K562 (cell line): Measurements from ENCODE around the gene RPS19. TPM values are rescaled to one million over a fixed set of nuclear protein-coding genes. Genes with fewer than 3 reads are reported as not detected.
A peak's percentile ranks its signal among the peaks of the same experiment; 100 is the strongest.

Experiments
- BCLAF1 ChIP-seq, 2 experiments: fragments of 450-650 bp in 1 of 2; IDR thresholded peaks; 2 replicates each; pipeline ENCODE4 v1.6.1; 2011 to 2017; ENCODE audit warnings: low read depth in 2 of 2, antibody characterized with exemption in 1 of 2, borderline replicate concordance in 1 of 2, low read length in 1 of 2, mild to moderate bottlenecking in 1 of 2, mixed read lengths in 1 of 2; ENCODE audit not compliant: control insufficient read depth in 1 of 2
- BDP1 ChIP-seq: IDR thresholded peaks from 3 replicates; pipeline ENCODE4 v1.6.1; 2011; ENCODE audit not compliant: insufficient read length, insufficient read depth
- DACH1 ChIP-seq: fragments of 450-650 bp; IDR thresholded peaks from 2 replicates; pipeline ENCODE4 v1.6.1; 2018; ENCODE audit not compliant: partially characterized antibody
- DLX4 ChIP-seq: fragments of 250-450 bp; sonication (Bioruptor Pico); IDR thresholded peaks from 2 replicates; pipeline ENCODE4 v1.6.1; 2021; ENCODE audit warnings: mild to moderate bottlenecking
- ELF1 ChIP-seq: fragments of 200-800 bp; sonication (Bioruptor generic); IDR thresholded peaks from 2 replicates; pipeline ENCODE4 v1.6.1; 2016; ENCODE audit warnings: missing genetic modification characterization, missing compliant biosample characterization
- ELK3 ChIP-seq: fragments of 450-650 bp; formaldehyde crosslinking; IDR thresholded peaks from 2 replicates; pipeline ENCODE4 v1.4.0; 2020; ENCODE audit warnings: mild to moderate bottlenecking
- FOSL1 ChIP-seq: fragments of 200-800 bp; sonication (Bioruptor generic); conservative IDR thresholded peaks from 2 replicates; pipeline ENCODE4 v1.6.1; 2016; ENCODE audit warnings: missing genetic modification characterization, missing compliant biosample characterization
- GTF2A2 ChIP-seq: IDR thresholded peaks from 2 replicates; pipeline ENCODE4 v1.6.1; 2016; ENCODE audit warnings: mild to moderate bottlenecking, missing genetic modification characterization, missing compliant biosample characterization
- GTF2E2 ChIP-seq: fragments of 200-800 bp; sonication (Bioruptor generic); IDR thresholded peaks from 2 replicates; pipeline ENCODE4 v1.6.1; 2016; ENCODE audit warnings: missing genetic modification characterization, missing compliant biosample characterization
- HDAC2 ChIP-seq: fragments of 450-650 bp; IDR thresholded peaks from 2 replicates; pipeline ENCODE4 v1.6.1; 2016; ENCODE audit warnings: mild to moderate bottlenecking
- HEY1 ChIP-seq: fragments of 250-450 bp; sonication (Bioruptor Pico); IDR thresholded peaks from 2 replicates; pipeline ENCODE4 v1.5.0; 2020; ENCODE audit warnings: mild to moderate bottlenecking, moderate library complexity, borderline replicate concordance
- KDM4B ChIP-seq, 2 experiments: fragments of 450-650 bp in 1 of 2; sonication (generic) in 1 of 2; IDR thresholded peaks; 2 replicates each; pipeline ENCODE4 v1.6.1; 2016 to 2017; ENCODE audit warnings: borderline replicate concordance in 2 of 2, antibody characterized with exemption in 1 of 2, low read depth in 1 of 2, mild to moderate bottlenecking in 1 of 2
- MCM5 ChIP-seq: fragments of 450-650 bp; IDR thresholded peaks from 2 replicates; pipeline ENCODE4 v1.6.1; 2016; ENCODE audit warnings: low read depth
- PHF20 ChIP-seq: fragments of 450-650 bp; IDR thresholded peaks from 2 replicates; pipeline ENCODE4 v1.6.1; 2018; ENCODE audit not compliant: partially characterized antibody
- PHF8 ChIP-seq: fragments of 200-600 bp; sonication (generic); IDR thresholded peaks from 2 replicates; pipeline ENCODE4 v1.6.1; 2012; ENCODE audit warnings: mixed run types, mild to moderate bottlenecking, inconsistent platforms, low read length, moderate library complexity, borderline replicate concordance
- POLR2AphosphoS5 ChIP-seq: IDR thresholded peaks from 2 replicates; pipeline ENCODE4 v1.6.1; 2011; ENCODE audit warnings: mild to moderate bottlenecking, low read depth, low read length, moderate library complexity; ENCODE audit not compliant: control insufficient read depth, insufficient read depth
- PTRF ChIP-seq: fragments of 450-650 bp; IDR thresholded peaks from 2 replicates; pipeline ENCODE4 v1.6.1; 2016; ENCODE audit warnings: mild to moderate bottlenecking, missing genetic modification characterization, missing compliant biosample characterization
- SMAD4 ChIP-seq: fragments of 250-450 bp; sonication (Bioruptor Pico); conservative IDR thresholded peaks from 2 replicates; pipeline ENCODE4 v1.8.0; 2021; ENCODE audit warnings: inconsistent platforms, mild to moderate bottlenecking, moderate library complexity
- THAP12 ChIP-seq: fragments of 250-450 bp; sonication (Bioruptor Pico); IDR thresholded peaks from 2 replicates; pipeline ENCODE4 v1.9.0; 2021; ENCODE audit warnings: mild to moderate bottlenecking, inconsistent platforms
- XRCC5 ChIP-seq: fragments of 200-400 bp; formaldehyde crosslinking; IDR thresholded peaks from 2 replicates; pipeline ENCODE4 v1.6.1; 2017; ENCODE audit warnings: low read depth, mild to moderate bottlenecking, low read length
- polyA plus RNA-seq, 8 experiments: library from polyadenylated mRNA; depleted of rRNA in 4 of 8; stranded (reverse) in 5 of 8; unstranded in 3 of 8; fragments of >200 nt; fragmentation: Nextera tagmentation in 2 of 8; fragmentation: Illumina TruSeq in 1 of 8; extraction: Ambion mirVana in 2 of 8; extraction: Trizol in 1 of 8; gene quantifications; 2 replicates each; pipeline versions ENCODE4 v1.2.1 to v1.2.3, GENCODE V29; 2011 to 2014; ENCODE audit warnings: inconsistent platforms in 1 of 8, missing spikeins in 1 of 8
- total RNA-seq, 7 experiments: library from RNA; depleted of rRNA in 6 of 7; stranded (reverse); fragments of >200 nt in 6 of 7; fragmentation: Illumina TruSeq in 2 of 7; extraction: Trizol in 2 of 7; gene quantifications; 2 replicates each; pipeline versions ENCODE4 v1.2.1 to v1.2.3, GENCODE V29; 2011 to 2021; ENCODE audit warnings: low replicate concordance in 1 of 7

Gene RPS19
- total and polyA plus RNA-seq, 9 of the 15 experiments (the other 6 are each of a cell fraction or from before 2014, with no cell fraction given): 1,964 to 3,408 (median 2,747) TPM

- 0 out of 2 replicates have a peak, but pooled peaks have one; percentile 45 for TF ChIP-seq GTF2A2 (tag)
- TF ChIP-seq PHF8: peak; percentile 64; the same call in 1 of the 2 replicates
- TF ChIP-seq FOSL1 (tag): peak; percentile 58
- peak; percentile 84 for TF ChIP-seq PHF20
- TF ChIP-seq DLX4 (CRISPR knock-in tag): no peak
- TF ChIP-seq HDAC2: peak; percentile 99
- TF ChIP-seq XRCC5: peak; percentile 81; the same call in 1 of the 2 replicates
- TF ChIP-seq HEY1 (CRISPR knock-in tag): 0 out of 2 replicates have a peak, but pooled peaks have one; percentile 40
- no peak for TF ChIP-seq ELK3 (CRISPR knock-in tag)
- TF ChIP-seq SMAD4 (CRISPR knock-in tag): peak; percentile 97
- no peak for TF ChIP-seq PTRF (tag)
- peak; percentile 79; the same call in 1 of the 2 replicates for TF ChIP-seq POLR2AphosphoS5
- TF ChIP-seq KDM4B (IDR thresholded peaks at IDR 0.05; ENCODE audit: borderline replicate concordance in 2 of 2, low read depth in 1 of 2): peak in 1 of 2 experiments; percentile 86; a peak in 1 of 4 replicates
- peak in 1 of 2 experiments; percentile 94; a peak in 2 of 4 replicates for TF ChIP-seq BCLAF1 (IDR thresholded peaks at IDR 0.05; ENCODE audit: borderline replicate concordance in 1 of 2, control insufficient read depth in 1 of 2, low read depth in 2 of 2, low read length in 1 of 2)
- peak; percentile 46 for TF ChIP-seq DACH1
- TF ChIP-seq ELF1 (tag): peak; percentile 98
- TF ChIP-seq GTF2E2 (tag): no peak
- no peak for TF ChIP-seq MCM5
- no peak for TF ChIP-seq BDP1
- TF ChIP-seq THAP12: peak; percentile 100
Measured at GRCh38 chr19:41883821-41884733, 24.0 kb downstream of the RPS19 start (continued).
